ENCODE results near the gene TRAPPC5.
A peak's percentile ranks its signal among the peaks of the same experiment; 100 is the strongest.

Gene TRAPPC5

DNA sequence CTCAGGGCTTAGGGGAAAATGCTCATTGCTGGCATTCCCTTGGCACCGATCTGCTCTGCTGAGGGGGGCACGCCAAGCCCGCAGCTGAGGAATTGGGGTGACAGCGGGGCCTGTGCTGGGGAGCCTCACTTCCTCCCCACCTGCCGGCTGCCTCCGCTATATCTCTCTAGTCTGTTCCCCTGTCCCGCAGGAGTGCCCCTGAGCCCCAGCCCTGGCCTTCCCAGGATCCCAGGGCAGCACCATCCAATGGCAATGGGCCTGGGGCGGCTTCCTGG, 34.3 kb upstream of the TRAPPC5 start:
- DNase-seq = no peak

DNA sequence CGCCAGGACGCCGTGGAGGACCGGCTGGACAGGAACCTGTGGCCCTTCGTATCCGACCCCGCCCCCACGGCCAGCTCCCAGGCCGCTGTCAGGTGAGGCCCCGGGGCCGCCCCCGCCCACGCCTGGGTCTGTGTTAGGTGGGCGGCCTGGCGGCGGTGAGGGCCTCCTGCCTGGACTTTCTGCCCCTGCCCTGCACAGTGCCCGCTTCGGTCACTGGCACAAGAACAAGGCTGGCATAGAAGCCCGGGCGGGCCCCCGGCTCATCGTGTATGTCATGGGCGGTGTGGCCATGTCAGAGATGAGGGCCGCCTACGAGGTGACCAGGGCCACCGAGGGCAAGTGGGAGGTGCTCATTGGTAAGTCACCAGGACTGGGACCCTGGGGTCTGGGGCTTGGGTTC, 33.5 kb upstream of the TRAPPC5 start:
- no peak for DNase-seq

DNA sequence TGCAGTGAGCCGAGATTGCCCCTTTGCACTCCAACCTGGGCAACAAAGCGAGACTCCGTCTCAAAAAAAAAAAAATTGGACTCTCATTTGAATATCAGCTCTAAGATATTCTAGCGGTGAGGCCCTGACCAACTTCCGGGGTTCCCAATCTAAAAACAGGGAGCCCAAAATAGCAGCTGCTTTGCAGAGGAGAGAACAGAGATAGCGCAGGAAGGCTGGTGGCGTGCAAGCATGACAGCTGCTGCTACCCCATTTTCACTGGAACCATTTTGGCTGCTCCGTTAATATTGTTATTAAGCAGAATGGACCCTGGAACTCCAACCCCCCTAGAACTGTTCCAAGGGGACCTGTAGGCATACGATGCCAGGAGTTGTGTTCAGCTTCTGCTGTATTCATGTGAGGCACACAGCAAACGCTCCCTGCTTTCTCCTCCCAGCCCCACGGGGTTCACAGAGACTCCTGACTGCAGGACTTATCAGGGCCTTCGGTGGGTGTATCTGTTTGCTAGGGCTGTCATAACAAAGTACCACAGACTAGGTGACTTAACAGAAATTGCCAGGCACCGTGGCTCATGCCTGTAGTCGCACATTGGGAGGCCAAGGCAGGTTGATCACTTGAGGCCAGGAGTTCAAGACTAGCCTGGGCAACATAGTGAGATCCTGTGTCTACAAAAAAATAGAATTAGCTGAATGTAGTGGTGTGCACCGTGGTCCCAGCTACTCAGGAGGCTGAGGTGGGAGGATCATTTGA, 32.2 kb upstream of the TRAPPC5 start:
- no peak for DNase-seq

DNA sequence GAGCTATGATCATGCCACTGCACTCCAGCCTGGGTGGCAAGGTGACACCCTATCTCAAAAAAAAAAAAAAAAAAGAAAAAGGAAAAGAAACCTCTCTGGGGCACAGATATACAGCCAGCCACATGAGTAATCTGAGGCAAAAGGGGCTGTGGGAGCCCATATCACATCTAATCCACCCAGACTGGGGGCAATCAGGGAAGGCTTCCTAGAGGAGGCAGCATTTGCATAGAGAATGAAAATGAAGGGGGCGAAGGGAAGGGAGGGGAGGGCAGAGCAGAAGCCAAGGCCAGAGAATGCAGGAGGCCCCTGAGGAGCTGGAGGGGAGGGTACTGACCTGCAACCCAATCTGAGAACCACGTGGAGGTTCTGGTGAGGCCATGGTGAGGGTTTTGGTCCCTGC, 30.5 kb upstream of the TRAPPC5 start:
- no peak for DNase-seq

DNA sequence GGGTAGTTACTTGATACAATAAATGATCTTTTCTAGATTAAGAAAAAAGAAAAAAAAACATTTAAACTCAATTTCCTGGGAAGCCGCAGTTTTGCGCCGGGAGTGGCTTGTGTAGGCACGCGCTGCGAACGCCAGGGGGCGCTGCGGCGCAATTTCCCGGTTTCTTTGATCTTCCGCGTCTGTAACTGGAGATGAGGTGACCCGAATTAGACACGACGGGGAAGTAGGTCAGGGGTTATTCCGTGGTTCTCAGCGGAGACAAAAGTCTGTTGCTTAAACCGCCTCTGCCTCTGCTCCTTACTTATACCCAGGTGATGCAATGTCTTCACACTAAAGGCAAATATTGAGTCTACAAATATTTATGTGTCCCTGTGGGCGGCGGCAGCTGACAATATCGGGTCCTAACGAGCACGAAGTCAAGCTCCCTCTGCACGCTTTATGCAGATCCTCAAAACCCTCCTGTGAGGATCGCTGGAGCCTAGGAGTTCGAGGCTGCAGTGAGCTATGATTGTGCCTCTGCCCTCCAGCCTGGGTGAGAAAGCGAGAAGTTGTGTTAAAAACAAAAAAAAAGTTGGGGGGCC, 28.5 kb upstream of the TRAPPC5 start:
- DNase-seq = peak; percentile 45

DNA sequence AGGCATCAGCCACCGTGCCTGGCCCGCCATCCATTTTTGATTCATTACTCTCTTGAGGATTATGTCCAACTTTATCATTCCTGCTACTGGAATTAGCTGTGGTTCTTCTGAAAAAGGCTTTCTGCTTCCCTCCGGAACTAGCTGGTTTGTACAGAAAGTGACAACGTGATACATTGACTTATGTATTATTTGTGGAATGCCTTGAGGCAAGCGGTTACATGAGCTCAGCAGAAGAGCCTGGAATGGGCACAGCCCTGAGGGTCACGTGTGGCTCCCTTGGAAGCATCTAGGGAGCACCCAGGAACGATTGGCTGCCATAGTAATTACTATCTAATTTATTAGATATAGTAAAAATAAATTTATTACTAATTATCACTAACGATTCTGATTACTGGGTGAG, 26.2 kb upstream of the TRAPPC5 start:
- no peak for DNase-seq

DNA sequence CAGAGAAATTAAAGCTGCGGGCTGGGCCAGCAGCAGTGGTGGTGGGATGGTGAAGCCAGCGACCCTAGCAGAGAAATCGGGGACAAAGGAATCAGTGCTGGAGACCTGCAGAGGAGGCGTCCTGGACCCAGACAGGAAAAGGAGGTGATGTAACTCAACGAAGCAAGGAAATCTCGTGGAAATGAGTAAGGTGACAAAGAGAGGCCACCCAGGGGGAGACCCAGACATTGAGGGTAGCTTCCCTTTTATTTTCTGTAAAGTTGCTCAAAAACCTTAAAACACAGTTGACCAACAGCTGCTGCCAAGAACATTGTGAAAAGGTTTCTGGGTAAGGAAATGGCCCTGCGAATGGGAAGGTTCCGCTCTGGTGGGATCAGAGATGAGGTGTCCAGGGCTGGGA, 25.1 kb upstream of the TRAPPC5 start:
- DNase-seq = no peak

DNA sequence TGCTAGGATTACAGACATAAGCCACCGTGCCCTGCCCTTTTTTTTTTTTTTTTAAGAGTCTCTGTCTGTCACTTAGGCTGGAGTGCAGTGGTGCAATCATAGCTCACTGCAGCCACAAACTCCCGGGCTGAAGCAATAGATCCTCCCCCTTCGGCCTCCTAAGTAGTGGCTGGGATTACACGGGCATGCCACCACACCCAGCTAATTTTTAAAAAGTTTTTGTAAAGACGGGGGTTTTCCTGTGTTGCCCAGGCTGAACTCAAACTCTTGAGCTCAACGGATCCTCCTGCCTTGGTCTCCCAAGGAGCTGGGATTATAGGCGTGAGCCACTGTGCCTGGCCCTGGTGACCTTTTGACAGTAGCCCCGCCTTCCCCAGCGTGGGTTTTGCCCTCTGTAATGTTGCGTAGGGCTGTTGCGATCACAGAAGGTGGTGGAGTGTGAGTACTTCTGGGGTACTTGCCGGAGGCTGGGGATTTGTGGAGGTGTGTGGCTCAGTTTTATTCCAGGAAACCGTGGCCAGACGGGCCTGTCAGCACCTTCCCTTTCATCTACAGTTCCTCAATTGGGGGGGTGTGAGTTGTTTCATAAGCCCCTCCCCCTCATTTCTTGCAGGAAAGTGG, 23.4 kb upstream of the TRAPPC5 start:
- no peak for DNase-seq

DNA sequence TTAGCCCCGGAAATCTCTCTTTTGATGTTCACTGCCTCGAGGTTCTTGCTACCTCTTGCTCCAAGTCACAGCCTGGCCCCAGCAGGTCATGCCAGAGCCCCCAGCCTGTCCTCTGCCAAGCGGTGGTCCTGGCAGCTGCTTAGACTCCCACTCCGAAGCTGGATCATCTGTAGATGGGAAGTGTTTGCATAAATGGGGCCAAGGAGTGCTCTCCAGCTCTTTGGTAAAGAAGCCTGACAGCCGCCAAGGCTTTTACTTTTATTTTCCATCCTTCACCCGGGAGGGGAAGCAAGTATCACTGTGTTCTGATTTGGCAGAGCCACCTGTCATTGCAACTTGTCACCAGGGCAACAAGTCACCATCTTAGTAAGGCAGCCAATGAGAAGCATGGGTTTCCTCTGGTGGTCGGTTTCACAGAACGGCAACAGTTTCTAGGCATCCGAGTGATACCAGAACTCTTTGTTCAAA, 22.4 kb upstream of the TRAPPC5 start:
- no peak for DNase-seq

DNA sequence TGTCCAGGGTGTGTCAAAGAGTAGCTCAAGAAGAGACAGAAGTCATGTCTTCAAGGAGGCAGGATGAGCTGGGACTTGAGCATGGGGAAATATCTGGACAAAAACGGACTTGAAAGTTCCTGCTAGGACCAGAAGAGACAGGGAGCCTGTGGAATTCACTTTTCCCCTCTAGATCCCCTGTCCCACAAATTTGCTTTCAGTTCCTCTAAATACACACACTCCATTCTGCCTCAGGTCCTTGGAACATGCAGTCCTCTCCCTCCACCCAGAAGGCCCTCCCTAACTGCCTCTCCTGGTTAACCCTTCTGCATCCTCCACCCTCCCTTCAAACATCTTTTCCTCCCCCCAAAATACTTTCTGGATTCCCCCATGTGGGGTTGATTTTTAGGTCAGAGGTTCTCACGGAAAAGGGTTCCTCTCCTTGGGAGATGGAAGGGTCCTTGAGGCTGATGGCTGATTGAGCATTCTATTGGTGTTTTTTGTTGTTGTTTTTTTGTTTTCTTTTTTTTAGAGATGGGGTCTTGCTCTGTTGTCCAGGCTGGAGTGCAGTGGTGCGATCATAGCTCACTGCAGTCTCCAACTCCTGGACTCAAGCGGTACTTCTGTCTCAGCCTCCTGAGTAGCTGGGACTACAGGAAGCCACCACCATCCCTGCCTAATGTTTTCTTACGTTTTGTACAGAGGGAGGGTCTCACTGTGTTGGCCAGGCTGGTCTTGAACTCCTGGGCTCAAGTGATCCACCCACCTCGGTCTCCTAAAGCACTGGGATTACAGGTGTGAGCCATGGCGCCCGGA, 18.7 kb upstream of the TRAPPC5 start:
- DNase-seq = no peak

DNA sequence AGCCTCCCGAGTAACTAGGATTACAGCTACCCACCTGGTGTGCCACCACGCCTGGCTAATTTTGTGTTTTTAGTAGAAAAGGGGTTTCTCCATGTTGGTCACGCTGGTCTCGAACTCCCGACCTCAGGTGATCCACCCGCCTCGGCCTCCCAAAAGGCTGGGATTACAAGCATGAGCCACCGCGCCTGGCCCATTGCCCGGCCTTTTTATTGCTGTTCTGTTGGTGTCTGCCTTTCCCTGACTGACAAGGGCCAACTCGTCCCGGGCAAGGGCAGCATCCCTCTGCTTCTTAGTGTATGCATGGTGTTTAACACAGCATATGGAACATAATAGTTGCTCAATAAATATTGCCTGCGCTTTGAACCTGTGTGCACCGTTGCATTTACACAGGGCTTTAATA, 18.0 kb upstream of the TRAPPC5 start:
- no peak for DNase-seq

DNA sequence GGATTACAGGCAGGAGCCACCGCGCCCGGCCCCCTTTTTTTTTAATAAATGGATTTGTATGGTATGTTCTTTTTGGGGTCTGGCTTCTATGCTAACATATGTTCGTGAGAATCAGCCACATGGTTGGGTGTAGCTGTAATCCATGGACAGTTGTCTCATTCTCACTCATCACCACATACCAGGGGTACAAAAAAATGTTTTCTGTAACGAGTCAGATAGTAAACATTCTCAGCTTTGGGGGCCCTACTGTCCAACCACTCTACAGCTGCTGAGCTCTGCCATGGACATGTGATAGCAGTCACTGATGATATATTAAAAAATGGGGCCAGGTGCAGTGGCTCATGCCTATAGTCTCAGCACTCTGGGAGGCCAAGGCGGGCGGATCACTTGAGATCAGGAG, 16.9 kb upstream of the TRAPPC5 start:
- DNase-seq = no peak

DNA sequence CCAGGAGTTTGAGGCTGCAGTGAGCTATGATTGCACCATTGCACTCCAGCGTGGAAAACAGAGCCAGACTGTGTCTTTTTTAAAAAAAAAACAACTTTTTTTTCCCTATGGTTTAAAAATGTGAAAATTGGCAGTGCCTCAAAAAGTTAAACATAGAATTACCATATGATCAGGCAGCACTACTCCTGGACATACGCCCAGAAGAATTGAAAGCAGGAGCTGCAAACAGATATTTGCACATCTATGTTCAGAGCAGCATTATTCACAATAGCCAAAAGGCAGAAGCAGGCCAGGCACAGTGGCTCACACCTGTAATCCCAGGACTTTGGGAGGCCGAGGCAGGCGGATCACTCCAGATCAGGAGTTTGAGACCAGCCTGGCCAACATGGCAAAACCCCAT, 15.6 kb upstream of the TRAPPC5 start:
- peak; percentile 75 for DNase-seq

DNA sequence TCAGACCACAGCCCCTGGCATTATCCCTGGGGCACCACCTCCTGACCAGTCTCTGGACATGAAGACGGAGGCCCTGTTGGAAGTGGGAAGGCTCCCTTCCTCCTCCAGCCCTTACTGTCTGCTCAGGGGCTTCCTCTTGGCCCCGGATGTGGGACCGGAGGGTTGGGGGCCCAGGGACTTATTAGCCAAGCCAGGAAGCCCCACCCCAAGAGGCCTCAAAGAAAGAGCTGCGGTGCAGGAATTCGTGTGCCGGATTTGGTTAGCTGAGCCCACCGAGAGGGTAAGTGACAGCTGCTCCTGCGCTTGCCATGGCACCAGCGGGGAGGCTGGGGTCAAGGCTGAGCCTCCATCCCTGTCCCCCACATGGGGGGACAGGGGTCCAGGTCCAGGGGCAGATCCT, 11.8 kb upstream of the TRAPPC5 start, which contains the start of gene RETN:
Gene RETN, plus strand, starts transcription at position 208 of the 400 bp plus-strand sequence. CDS start 278 bp downstream, outside the sequence.
- DNase-seq = no peak

DNA sequence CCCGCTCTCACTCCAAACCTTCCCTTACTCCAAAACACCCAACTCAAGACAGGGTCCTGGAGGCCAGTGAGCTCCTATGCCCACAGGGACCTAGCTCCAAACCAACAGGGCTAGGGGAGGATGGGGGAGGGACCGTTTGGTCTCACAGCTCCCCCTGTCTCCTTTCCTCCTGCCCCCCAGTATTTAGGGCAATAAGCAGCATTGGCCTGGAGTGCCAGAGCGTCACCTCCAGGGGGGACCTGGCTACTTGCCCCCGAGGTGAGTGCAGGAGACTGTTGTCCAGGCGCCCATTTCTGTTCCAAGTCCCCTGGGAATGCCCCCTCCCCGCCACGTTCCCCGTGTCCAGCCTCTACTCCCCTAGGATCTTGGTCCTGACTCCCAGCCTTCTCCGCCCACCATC, 11.0 kb upstream of the TRAPPC5 start:
- no peak for DNase-seq

DNA sequence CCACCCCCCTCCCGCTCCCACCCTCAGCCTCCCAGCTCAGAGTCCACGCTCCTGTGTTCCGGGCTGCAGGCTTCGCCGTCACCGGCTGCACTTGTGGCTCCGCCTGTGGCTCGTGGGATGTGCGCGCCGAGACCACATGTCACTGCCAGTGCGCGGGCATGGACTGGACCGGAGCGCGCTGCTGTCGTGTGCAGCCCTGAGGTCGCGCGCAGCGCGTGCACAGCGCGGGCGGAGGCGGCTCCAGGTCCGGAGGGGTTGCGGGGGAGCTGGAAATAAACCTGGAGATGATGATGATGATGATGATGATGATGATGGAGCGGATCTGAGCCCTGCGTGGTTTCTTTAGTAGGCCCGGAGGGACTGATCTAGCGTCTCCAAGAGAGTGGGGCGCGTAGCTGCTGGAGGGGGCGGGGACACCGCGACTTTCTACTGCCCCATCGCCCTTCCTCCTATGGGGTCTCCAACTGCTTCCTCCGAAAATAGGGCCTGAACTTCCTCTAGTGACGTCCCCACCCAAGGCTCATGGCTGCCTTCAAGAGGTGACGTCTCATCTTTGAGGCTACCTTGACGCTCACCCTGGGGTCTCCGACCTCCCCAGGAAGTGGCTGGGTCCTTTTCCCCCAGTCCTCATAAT, 10.4 kb upstream of the TRAPPC5 start:
- no peak for DNase-seq

DNA sequence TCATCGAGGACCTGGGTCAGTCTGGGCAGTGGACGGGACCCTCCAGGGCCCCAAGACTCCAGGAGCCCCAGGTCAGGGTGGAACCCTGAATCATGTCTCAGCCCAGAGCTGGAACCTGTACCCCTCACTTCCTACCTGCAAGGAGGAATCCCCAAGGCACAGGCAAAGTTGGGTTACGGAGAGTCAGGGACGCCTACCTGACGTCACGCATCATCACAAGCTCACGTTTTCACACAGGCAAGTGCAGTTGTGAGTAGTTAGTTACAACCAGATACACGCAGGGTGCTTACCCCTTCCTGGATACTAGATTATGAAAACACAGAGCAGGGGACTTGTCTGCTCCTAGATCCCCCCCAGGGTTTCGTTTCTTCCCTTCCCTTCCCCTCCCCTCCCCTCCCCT, 9.8 kb upstream of the TRAPPC5 start:
- no peak for DNase-seq

DNA sequence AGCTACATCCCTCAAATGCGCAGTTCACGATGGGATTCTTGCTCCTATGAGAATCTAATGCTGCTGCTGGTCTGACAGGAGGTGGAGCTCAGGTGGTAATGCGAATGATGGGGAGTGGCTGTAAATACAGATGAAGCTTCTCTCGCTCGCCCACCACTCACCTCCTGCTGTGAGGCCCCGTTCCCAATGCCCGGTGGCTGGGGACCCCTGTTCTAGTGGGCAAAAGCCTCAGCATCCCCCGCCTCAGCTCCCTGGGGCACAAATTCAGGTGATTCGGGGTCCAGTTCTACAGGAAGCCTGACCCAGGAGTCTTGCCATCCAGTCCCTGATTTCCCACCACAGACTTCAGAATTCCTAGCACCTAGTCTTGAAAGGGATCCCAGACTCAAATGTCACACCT, 8.1 kb upstream of the TRAPPC5 start:
- DNase-seq = no peak

DNA sequence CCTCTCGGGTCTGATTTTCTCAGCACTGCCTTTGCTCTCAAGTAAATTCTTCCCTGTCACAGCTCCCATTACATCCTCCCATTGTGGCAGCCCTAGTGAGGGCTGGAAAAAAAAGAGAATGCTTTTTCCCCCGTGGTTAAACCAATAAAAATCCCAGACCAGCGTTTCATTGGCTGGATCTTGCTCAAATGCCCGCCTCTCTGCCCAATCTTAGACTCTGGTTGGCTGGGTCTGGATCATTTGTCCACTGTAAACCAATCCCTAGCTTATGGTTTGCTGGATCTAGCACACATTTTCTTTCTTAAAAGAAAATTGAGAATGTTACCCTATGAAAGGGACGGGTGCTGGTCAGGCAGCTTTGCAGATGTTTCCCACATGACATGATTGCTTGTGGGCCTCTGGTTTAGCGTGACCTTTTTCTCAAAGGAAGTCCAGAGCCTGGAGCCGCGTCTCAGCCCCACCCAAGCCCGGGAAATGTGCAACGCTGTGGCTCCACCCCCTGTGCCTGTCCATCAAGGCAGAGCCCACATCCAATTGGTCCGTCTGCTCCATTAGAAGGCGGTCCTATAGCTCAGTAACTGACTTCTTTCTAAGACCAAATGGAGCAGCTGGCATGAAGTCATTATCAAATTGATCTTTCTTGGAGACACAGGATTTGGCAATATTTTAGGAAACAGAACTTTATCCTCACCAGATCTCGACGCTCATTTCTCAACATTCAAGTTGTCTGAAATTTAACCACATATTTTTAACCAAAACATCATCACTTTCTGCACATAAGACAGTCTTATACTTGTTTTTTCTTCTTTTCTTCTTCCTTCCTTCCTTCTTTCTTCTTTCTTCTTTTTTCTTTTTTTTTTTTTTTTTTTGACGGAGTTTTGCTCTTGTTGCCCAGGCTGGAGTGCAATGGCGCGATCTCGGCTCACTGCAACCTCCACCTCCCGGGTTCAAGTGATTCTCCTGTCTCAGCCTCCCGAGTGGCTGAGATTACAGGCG, 6.3 kb upstream of the TRAPPC5 start:
- DNase-seq = peak; percentile 24

DNA sequence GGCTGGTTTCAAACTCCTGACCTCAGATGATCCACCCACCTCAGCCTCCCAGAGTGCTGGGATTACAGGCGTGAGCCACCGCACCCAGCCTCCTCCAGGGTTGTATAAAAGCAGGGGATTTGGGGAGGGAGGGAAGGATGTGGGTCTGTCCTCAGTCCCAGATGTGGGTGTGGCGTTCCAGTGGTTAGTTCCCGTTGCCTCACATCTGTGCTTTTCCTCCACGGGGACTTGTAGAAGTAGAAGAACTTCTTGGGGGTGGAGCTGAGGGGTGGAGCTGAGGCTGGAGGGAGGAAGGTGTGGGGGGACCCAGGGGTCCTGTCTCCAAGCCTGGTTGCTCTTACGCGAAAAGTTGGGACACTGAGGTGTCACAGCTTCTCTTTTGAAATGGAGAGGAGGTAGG, 4.3 kb upstream of the TRAPPC5 start:
- DNase-seq = no peak

DNA sequence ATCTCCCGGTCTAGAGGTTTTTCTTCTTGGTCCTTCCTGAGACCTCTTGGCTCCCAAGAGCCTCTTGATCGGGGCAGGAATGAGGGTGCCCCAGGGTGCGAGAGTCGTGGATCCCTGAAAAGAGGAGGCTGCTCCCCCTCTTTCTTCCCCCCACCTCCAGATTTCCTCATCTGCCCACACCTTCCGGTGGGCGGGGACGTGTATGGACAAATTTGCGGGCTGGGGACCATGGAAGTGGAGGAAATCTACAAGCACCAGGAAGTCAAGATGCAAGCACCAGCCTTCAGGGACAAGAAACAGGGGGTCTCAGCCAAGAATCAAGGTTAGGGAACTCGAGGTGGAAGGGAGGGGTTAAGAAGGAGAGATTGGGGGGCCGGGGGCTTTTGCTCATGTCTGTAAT, 3.8 kb upstream of the TRAPPC5 start, which contains the start of gene MCEMP1:
Gene MCEMP1, plus strand, starts transcription at position 237 of the 400 bp plus-strand sequence. Its CDS starts 31 bp downstream, at position 268.
- DNase-seq = no peak

Measured in NCI-H1694 (cell line).